HG03103 (cell line): ENCODE measurements around the gene IKZF3.
"Not testable (repeated sequence)": the region's sequence is repeated elsewhere in the genome, so short reads cannot be mapped to it uniquely, and the experiment has no call there.

ENCODE experiments used
- ATAC-seq: cut with Tn5 transposase; IDR thresholded peaks from one replicate; pipeline ENCODE4 v1.9.1; 2021; ENCODE audit warnings: low read depth; ENCODE audit not compliant: unreplicated experiment

IKZF3 gene

GRCh38 chr17:39757176-39757662 is 106.9 kb downstream of the IKZF3 start:
- no peak for ATAC-seq

- no peak for ATAC-seq
Measured at GRCh38 chr17:39756380-39757079, 107.6 kb downstream of the IKZF3 start.

GRCh38 chr17:39755554-39756379 is 108.3 kb downstream of the IKZF3 start:
- no peak for ATAC-seq

GRCh38 chr17:39754958-39755553 is 109.1 kb downstream of the IKZF3 start:
- ATAC-seq = no peak

GRCh38 chr17:39754161-39754957 is 109.8 kb downstream of the IKZF3 start:
- ATAC-seq = peak; percentile 50

GRCh38 chr17:39753514-39754160 is 110.5 kb downstream of the IKZF3 start:
- ATAC-seq = peak; percentile 8

- ATAC-seq = no peak
Measured at GRCh38 chr17:39752241-39752881, 111.8 kb downstream of the IKZF3 start.

- ATAC-seq = no peak
Measured at GRCh38 chr17:39751637-39752036, 112.5 kb downstream of the IKZF3 start.

GRCh38 chr17:39751016-39751543 is 113.0 kb downstream of the IKZF3 start:
- ATAC-seq = no peak

GRCh38 chr17:39750131-39751015 is 113.7 kb downstream of the IKZF3 start:
- ATAC-seq = no peak

GRCh38 chr17:39748444-39749034 is 115.6 kb downstream of the IKZF3 start:
- not testable (repeated sequence) for ATAC-seq

- no peak for ATAC-seq
Measured at GRCh38 chr17:39747745-39748144, 116.4 kb downstream of the IKZF3 start.

GRCh38 chr17:39746145-39746461 is 118.0 kb downstream of the IKZF3 start:
- no peak for ATAC-seq

- no peak for ATAC-seq
Measured at GRCh38 chr17:39745335-39746144, 118.6 kb downstream of the IKZF3 start.

GRCh38 chr17:39744836-39745215 is 119.3 kb downstream of the IKZF3 start:
- ATAC-seq = no peak

GRCh38 chr17:39744075-39744835 is 119.9 kb downstream of the IKZF3 start:
- ATAC-seq = no peak
